Keratinocyte (primary cell): ENCODE data around the gene IQCK. TPM values are rescaled to one million over a fixed set of nuclear protein-coding genes. Genes with fewer than 3 reads are reported as not detected.

ENCODE experiments used
- DNase-seq: peaks from one replicate; pipeline ENCODE4 v3.0.0-alpha.2; 2011; ENCODE audit warnings: low read depth, missing footprints, low spot score
- FAIRE-seq: peaks from 2 replicates; lab custom pipeline; 2011; peaks lifted over from hg19 to GRCh38; lab: Jason Lieb, UNC
- H2AFZ ChIP-seq: 2 replicates; pipeline ENCODE4 v1.6.0; 2012; ENCODE audit warnings: low read length, control low read depth, inconsistent platforms; ENCODE audit not compliant: control insufficient read depth
- H3K27ac ChIP-seq: 2 replicates; pipeline ENCODE4 v1.5.1; 2011; ENCODE audit warnings: low read length; ENCODE audit not compliant: control insufficient read depth, insufficient read depth
- H3K27me3 ChIP-seq: 3 replicates; pipeline ENCODE4 v1.6.0; 2011; ENCODE audit warnings: low read length; ENCODE audit not compliant: control insufficient read depth, insufficient read depth; ENCODE audit errors: extremely low read depth
- H3K36me3 ChIP-seq, 2 experiments: 2 replicates in 1 of 2; 3 replicates in 1 of 2; pipeline ENCODE4 v1.5.1; 2011; ENCODE audit warnings: low read length in 2 of 2, mild to moderate bottlenecking in 1 of 2; ENCODE audit not compliant: control insufficient read depth in 2 of 2, insufficient read depth in 2 of 2; ENCODE audit errors: extremely low read depth in 1 of 2
- H3K4me1 ChIP-seq: 3 replicates; pipeline ENCODE4 v1.5.1; 2011; ENCODE audit warnings: low read length; ENCODE audit not compliant: control insufficient read depth, insufficient read depth; ENCODE audit errors: extremely low read depth
- H3K4me2 ChIP-seq: 3 replicates; pipeline ENCODE4 v1.6.0; 2011; ENCODE audit warnings: low read depth, low read length; ENCODE audit not compliant: control insufficient read depth, insufficient read depth; ENCODE audit errors: extremely low read depth
- H3K4me3 ChIP-seq, 3 experiments: fragments of 200-600 bp in 1 of 3; sonication (generic) in 1 of 3; 2 replicates in 2 of 3; 3 replicates in 1 of 3; pipeline ENCODE4 v1.5.1; 2011 to 2016; ENCODE audit warnings: low read length in 3 of 3, mild to moderate bottlenecking in 3 of 3, control low read depth in 2 of 3, inconsistent platforms in 1 of 3, low read depth in 1 of 3, mixed read lengths in 1 of 3, mixed run types in 1 of 3, moderate library complexity in 1 of 3; ENCODE audit not compliant: control insufficient read depth in 2 of 3, insufficient read depth in 2 of 3; ENCODE audit errors: extremely low read depth in 1 of 3
- H3K79me2 ChIP-seq: 2 replicates; pipeline ENCODE4 v1.6.0; 2012; ENCODE audit warnings: low read length; ENCODE audit not compliant: control insufficient read depth, insufficient read depth
- H3K9ac ChIP-seq: 3 replicates; pipeline ENCODE4 v1.6.0; 2011; ENCODE audit warnings: low read length; ENCODE audit not compliant: control insufficient read depth, insufficient read depth; ENCODE audit errors: extremely low read depth
- H3K9me1 ChIP-seq: 3 replicates; pipeline ENCODE4 v1.6.0; 2011; ENCODE audit warnings: low read length; ENCODE audit not compliant: control insufficient read depth, insufficient read depth; ENCODE audit errors: extremely low read depth
- H3K9me3 ChIP-seq: 2 replicates; pipeline ENCODE4 v1.5.1; 2012; ENCODE audit warnings: low read depth, low read length; ENCODE audit not compliant: control insufficient read depth
- H4K20me1 ChIP-seq: 3 replicates; pipeline ENCODE4 v1.6.0; 2011; ENCODE audit warnings: low read length; ENCODE audit not compliant: control insufficient read depth, insufficient read depth; ENCODE audit errors: extremely low read depth
- CTCF ChIP-seq, 3 experiments: IDR thresholded peaks in 1 of 3; conservative IDR thresholded peaks in 1 of 3; optimal IDR thresholded peaks in 1 of 3; 2 replicates in 2 of 3; 3 replicates in 1 of 3; pipeline versions ENCODE3 to v1.5.1; 2011; ENCODE audit warnings: low read length in 3 of 3, mild to moderate bottlenecking in 3 of 3, moderate library complexity in 2 of 3, control low read depth in 1 of 3, inconsistent platforms in 1 of 3; ENCODE audit not compliant: insufficient read depth in 2 of 3; ENCODE audit errors: extremely low read depth in 1 of 3
- EZH2 ChIP-seq: IDR thresholded peaks from one replicate; pipeline ENCODE4 v1.6.1; 2012; ENCODE audit warnings: inconsistent platforms, mild to moderate bottlenecking, low read length, moderate library complexity
- dilution Hi-C: fragments of 300-500 bp; cut with MboI; formaldehyde crosslinking; loops from one replicate; pipeline ENCODE4 v1.7.0; 2020; ENCODE audit warnings: low sequenced_read_pairs; ENCODE audit not compliant: extremely low pct_ligation_motif_present
- polyA plus RNA-seq, 5 experiments: library from polyadenylated mRNA; depleted of rRNA in 3 of 5; stranded (reverse) in 3 of 5; stranded (forward) in 1 of 5; unstranded in 1 of 5; fragments of >200 nt; gene quantifications; 1 replicate in 1 of 5; 2 replicates in 3 of 5; 3 replicates in 1 of 5; pipeline versions ENCODE4 v1.2.1 to v1.2.3, GENCODE V29; 2011 to 2012; ENCODE audit warnings: missing spikeins in 2 of 5, low read depth in 1 of 5, low replicate concordance in 1 of 5

The IQCK gene
- polyA plus RNA-seq, 1 donor (not counting 4 experiments of a cell fraction or from before 2014, with no cell fraction given), result 9.7 TPM

GRCh38 chr16:19841184-19841583, 123.1 kb downstream of the IQCK start:
- Histone ChIP-seq H3K4me3 (no peak overlapping the region), H3K4me2 (no peak overlapping the region), H3K27ac (no peak overlapping the region), H3K4me1 (no peaks in the 10 kb centered on the region), H3K36me3 (no peaks in the 10 kb centered on the region), H3K9ac (no peak overlapping the region), H3K79me2 (no peaks in the 10 kb centered on the region), H3K9me3 (no peaks in the 10 kb centered on the region), H3K27me3 (no peaks in the 10 kb centered on the region), H2AFZ (no peak overlapping the region), H3K9me1 (no peaks in the 10 kb centered on the region), H4K20me1 (no peaks in the 10 kb centered on the region)
- dilution Hi-C loops, result no loop called here
- no peak for DNase-seq
- TF ChIP-seq EZH2 (no peak), CTCF (optimal IDR thresholded peaks at IDR 0.05 in 1 of 3, IDR thresholded peaks at IDR 0.05 in 1 of 3, conservative IDR thresholded peaks at IDR 0.05 in 1 of 3; ENCODE audit: extremely low read depth in 1 of 3, insufficient read depth in 2 of 3, low read length in 3 of 3) (no peak)
- FAIRE-seq, result no peak

- DNase-seq, result no peak
- H2AFZ ChIP-seq, result no peak overlapping the region
- FAIRE-seq, result no peak
- no peak overlapping the region for H3K9ac ChIP-seq
- no peaks in the 10 kb centered on the region for H3K9me3 ChIP-seq
- no peaks in the 10 kb centered on the region for H3K79me2 ChIP-seq
- no peak overlapping the region for H3K27ac ChIP-seq
- no peak overlapping the region for H3K4me3 ChIP-seq
- no peak for TF ChIP-seq CTCF (optimal IDR thresholded peaks at IDR 0.05 in 1 of 3, IDR thresholded peaks at IDR 0.05 in 1 of 3, conservative IDR thresholded peaks at IDR 0.05 in 1 of 3; ENCODE audit: extremely low read depth in 1 of 3, insufficient read depth in 2 of 3, low read length in 3 of 3)
- TF ChIP-seq EZH2, result no peak
- H4K20me1 ChIP-seq, result no peaks in the 10 kb centered on the region
- dilution Hi-C loops, result no loop called here
- H3K9me1 ChIP-seq, result no peaks in the 10 kb centered on the region
- H3K4me2 ChIP-seq, result no peak overlapping the region
- no peaks in the 10 kb centered on the region for H3K36me3 ChIP-seq
- no peaks in the 10 kb centered on the region for H3K27me3 ChIP-seq
- H3K4me1 ChIP-seq, result no peaks in the 10 kb centered on the region
Measured at GRCh38 chr16:19842426-19843157, 124.5 kb downstream of the IQCK start.
